ENCODE measurements around the gene CAMTA1.

The CAMTA1 gene

DNA sequence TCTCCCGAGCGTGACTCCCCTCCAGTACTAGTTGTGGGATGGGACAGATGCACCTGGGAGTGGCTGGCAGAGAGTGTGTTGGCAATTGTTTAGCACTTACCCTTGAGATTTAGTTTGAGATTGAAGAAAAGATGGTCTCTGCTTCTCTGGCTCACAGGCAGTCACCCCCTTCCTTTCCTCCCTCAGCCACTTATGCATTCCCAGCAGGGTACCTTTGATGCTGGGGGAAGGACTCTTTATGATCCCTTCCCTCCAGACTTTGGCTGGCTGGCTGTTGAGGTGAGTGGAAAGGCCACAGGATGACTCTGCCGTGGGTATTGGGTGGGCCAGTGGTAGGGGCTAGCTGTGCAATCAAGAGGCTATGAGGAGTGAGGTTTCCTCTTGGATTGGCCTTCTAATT, 236.8 kb downstream of the CAMTA1 start:
- no peak for DNase-seq (ENCODE audit: extremely low spot score)
- CTCF ChIA-PET, result interaction anchor here (1.2 kb wide), 1 partner anchor 21 kb away, joined by 6 read pairs; no protein-coding TSS in a partner anchor

DNA sequence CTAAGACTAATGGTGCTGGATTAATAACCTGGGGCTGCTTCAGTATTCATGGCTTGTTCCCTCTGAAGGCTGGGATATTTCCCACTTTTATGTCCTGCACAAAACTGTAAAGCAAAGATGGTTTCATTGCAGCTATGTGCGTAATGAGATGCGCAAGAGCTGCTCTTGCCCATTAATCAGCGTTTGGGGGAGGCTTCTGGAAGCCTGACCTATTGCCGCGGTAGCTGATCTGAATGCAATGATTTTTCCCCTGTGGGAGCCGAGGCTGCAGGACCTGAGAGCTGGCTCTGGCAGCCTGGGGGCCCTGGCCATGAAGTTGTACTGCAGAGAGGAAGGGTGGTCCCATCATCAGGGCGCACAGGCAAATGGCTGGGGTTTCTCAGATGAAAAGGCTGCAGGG, 239.8 kb downstream of the CAMTA1 start:
- ChIA-PET POLR2A (no interaction called here), CTCF (no interaction called here)
- no peak for DNase-seq (ENCODE audit: extremely low spot score)
- TF ChIP-seq ARNT (IDR thresholded peaks at IDR 0.05) (no peak), ZNF384 (IDR thresholded peaks at IDR 0.05) (no peak), BHLHE40 (IDR thresholded peaks at IDR 0.05; ENCODE audit: borderline replicate concordance) (no peak), L3MBTL2 (conservative IDR thresholded peaks at IDR 0.05) (no peak), SP1 (IDR thresholded peaks at IDR 0.05) (no peak), FOXK2 (IDR thresholded peaks at IDR 0.05) (no peak), NFRKB (IDR thresholded peaks at IDR 0.05) (no peak), TARDBP (IDR thresholded peaks at IDR 0.05) (no peak), CTBP1 (IDR thresholded peaks at IDR 0.05; ENCODE audit: borderline replicate concordance) (no peak), HDGF (IDR thresholded peaks at IDR 0.05; ENCODE audit: borderline replicate concordance) (no peak)
- TF ChIP-seq, protein P1, sequence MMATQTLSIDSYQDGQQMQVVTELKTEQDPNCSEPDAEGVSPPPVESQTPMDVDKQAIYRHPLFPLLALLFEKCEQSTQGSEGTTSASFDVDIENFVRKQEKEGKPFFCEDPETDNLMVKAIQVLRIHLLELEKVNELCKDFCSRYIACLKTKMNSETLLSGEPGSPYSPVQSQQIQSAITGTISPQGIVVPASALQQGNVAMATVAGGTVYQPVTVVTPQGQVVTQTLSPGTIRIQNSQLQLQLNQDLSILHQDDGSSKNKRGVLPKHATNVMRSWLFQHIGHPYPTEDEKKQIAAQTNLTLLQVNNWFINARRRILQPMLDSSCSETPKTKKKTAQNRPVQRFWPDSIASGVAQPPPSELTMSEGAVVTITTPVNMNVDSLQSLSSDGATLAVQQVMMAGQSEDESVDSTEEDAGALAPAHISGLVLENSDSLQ (IDR thresholded peaks at IDR 0.05), result no peak

More for the DNA sequence above, 236.8 kb downstream of the CAMTA1 start:
- no peak for TF ChIP-seq SUZ12 (IDR thresholded peaks at IDR 0.05)
- no peak for TF ChIP-seq ZNF384 (IDR thresholded peaks at IDR 0.05)
- TF ChIP-seq BHLHE40 (IDR thresholded peaks at IDR 0.05; ENCODE audit: borderline replicate concordance), result no peak
- TF ChIP-seq FOXA1 (IDR thresholded peaks at IDR 0.05), result no peak
- TF ChIP-seq NFRKB (IDR thresholded peaks at IDR 0.05), result no peak
- no peak for TF ChIP-seq ELF4 (IDR thresholded peaks at IDR 0.05)
- TF ChIP-seq, protein P1 (IDR thresholded peaks at IDR 0.05), result no peak
- no peak for TF ChIP-seq LEF1 (IDR thresholded peaks at IDR 0.05; ENCODE audit: borderline replicate concordance)
- no peak for TF ChIP-seq FOXM1 (IDR thresholded peaks at IDR 0.05; ENCODE audit: borderline replicate concordance)
- no peak for TF ChIP-seq FOXK2 (IDR thresholded peaks at IDR 0.05)
- TF ChIP-seq L3MBTL2 (conservative IDR thresholded peaks at IDR 0.05), result no peak
- POLR2A ChIA-PET, result no interaction called here

DNA sequence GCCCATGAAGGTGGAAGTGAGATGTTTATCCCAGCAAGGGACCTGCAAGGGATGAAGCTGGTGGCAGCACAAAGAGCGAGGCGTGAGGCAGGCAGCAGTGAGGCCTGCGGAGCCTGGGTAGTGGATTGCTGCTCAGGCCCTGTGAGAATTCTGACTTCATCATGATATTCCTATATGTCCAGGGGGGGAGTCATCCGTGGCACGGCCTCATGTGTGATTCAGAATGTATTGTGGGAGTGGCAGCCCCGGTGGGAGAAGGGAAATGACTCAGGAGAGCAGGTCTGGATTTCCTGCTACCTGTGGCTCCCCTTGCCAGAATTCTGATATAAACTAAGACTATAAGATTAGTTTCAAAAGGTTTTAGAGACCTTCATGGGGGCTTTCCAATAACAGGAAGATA, 240.9 kb downstream of the CAMTA1 start:
- POLR2A ChIA-PET, result no interaction called here
- CTCF ChIA-PET, result interaction anchor here (0.6 to 1.0 kb wide), 2 partner anchors 16 to 275 kb away, joined by 3 read pairs; no protein-coding TSS in a partner anchor
- DNase-seq (ENCODE audit: extremely low spot score), result no peak
- TF ChIP-seq TARDBP (IDR thresholded peaks at IDR 0.05), result no peak
- TF ChIP-seq LEF1 (IDR thresholded peaks at IDR 0.05; ENCODE audit: borderline replicate concordance), result no peak
- TF ChIP-seq ARNT (IDR thresholded peaks at IDR 0.05), result no peak
- TF ChIP-seq L3MBTL2 (conservative IDR thresholded peaks at IDR 0.05), result no peak
- TF ChIP-seq CTBP1 (IDR thresholded peaks at IDR 0.05; ENCODE audit: borderline replicate concordance), result no peak

DNA sequence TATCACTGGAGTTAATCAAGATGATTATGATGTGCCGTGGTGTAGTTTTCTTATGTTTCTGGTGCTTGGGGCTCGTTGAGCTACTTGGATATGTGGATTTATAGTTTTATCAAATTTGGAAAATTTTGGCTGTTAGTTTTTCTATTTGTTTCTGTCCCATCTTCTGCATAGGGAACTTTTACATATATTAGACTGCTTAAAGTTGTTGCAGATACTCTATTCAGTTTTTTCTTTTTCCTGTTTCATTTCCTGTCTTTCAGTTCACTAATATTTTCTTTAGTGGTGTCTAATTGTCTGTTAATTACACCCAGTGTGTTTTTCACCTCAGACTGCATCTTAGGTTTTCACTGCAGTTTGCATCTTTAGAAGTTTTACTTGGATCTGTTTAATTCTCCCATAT, 247.7 kb downstream of the CAMTA1 start:
- CTCF ChIA-PET, result no interaction called here
- POLR2A ChIA-PET, result no interaction called here
- TF ChIP-seq FOXM1 (IDR thresholded peaks at IDR 0.05; ENCODE audit: borderline replicate concordance), result no peak
- no peak for TF ChIP-seq ELF4 (IDR thresholded peaks at IDR 0.05)
- TF ChIP-seq L3MBTL2 (conservative IDR thresholded peaks at IDR 0.05), result no peak
- TF ChIP-seq SUZ12 (IDR thresholded peaks at IDR 0.05), result no peak
- DNase-seq (ENCODE audit: extremely low spot score), result no peak

DNA sequence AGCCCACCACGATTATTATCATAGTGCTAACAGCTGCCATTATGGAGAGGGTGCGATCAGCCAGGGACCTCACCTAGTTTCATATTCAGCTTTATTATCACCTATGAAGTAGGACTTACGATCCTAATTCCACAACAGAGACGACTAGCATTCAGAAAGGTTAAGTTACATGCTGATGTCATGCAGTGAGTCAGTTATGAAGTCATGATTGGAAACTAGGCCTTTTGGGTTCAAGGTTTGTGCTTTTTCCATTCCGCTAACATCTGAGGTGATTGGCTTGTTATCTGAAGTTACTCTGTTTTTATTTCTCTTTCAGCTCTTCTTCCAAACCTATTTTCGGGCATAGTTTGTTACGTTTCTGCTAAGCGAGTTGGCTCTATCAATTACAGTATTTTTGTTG, 251.1 kb downstream of the CAMTA1 start:
- DNase-seq (ENCODE audit: extremely low spot score), result no peak
- TF ChIP-seq TARDBP (IDR thresholded peaks at IDR 0.05), result no peak
- TF ChIP-seq, protein P1 (IDR thresholded peaks at IDR 0.05), result no peak
- no peak for TF ChIP-seq FOXK2 (IDR thresholded peaks at IDR 0.05)
- TF ChIP-seq BHLHE40 (IDR thresholded peaks at IDR 0.05; ENCODE audit: borderline replicate concordance), result no peak
- TF ChIP-seq NFRKB (IDR thresholded peaks at IDR 0.05), result no peak
- no peak for TF ChIP-seq SUZ12 (IDR thresholded peaks at IDR 0.05)
- TF ChIP-seq SP1 (IDR thresholded peaks at IDR 0.05), result no peak
- no peak for TF ChIP-seq ARNT (IDR thresholded peaks at IDR 0.05)
- TF ChIP-seq LEF1 (IDR thresholded peaks at IDR 0.05; ENCODE audit: borderline replicate concordance), result no peak
- TF ChIP-seq HDGF (IDR thresholded peaks at IDR 0.05; ENCODE audit: borderline replicate concordance), result no peak
- no peak for TF ChIP-seq FOXA1 (IDR thresholded peaks at IDR 0.05)
- TF ChIP-seq FOXM1 (IDR thresholded peaks at IDR 0.05; ENCODE audit: borderline replicate concordance), result no peak
- no peak for TF ChIP-seq CTBP1 (IDR thresholded peaks at IDR 0.05; ENCODE audit: borderline replicate concordance)
- TF ChIP-seq L3MBTL2 (conservative IDR thresholded peaks at IDR 0.05), result no peak
- no peak for TF ChIP-seq ELF4 (IDR thresholded peaks at IDR 0.05)
- no peak for TF ChIP-seq ZNF384 (IDR thresholded peaks at IDR 0.05)
- ChIA-PET CTCF (no interaction called here), POLR2A (no interaction called here)

DNA sequence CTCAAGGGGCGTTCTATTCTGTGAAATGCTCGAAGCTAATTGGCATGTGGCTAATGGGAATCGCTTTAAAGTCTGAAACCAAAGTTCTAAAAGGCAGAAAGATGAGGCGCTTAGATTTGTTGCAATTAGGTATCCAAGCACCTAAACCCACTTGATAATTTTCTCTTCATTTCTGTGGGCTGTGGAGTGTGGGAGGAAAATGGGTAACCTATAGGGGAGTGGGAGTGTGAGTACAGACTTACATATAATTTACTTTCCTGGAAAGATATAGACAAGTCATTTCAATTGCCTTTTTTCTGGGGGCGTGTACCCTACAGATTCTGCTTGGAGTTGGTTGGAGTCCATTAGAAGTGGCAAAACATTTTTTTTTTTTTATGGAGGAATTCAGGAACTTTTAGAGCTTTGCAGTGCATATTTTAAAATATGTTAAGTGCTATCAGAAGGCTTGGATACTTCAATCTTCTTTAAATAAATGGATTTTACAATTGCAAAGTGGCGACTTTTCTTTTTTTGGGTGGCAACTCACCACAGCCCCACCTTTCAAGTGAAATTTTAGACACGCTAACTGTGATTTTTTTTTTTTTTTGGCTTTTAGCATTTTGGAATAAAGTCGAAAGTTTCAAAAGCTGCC, 254.5 kb downstream of the CAMTA1 start:
- POLR2A ChIA-PET, result no interaction called here
- CTCF ChIA-PET, result interaction anchor here (0.7 to 1.0 kb wide), 2 partner anchors 168 to 178 kb away, joined by 3 read pairs; no protein-coding TSS in a partner anchor
- TF ChIP-seq ELF4 (IDR thresholded peaks at IDR 0.05) (no peak), L3MBTL2 (conservative IDR thresholded peaks at IDR 0.05) (no peak), FOXK2 (IDR thresholded peaks at IDR 0.05) (no peak), BHLHE40 (IDR thresholded peaks at IDR 0.05; ENCODE audit: borderline replicate concordance) (no peak), SUZ12 (IDR thresholded peaks at IDR 0.05) (no peak), ARNT (IDR thresholded peaks at IDR 0.05) (no peak), ZNF384 (IDR thresholded peaks at IDR 0.05) (no peak), LEF1 (IDR thresholded peaks at IDR 0.05; ENCODE audit: borderline replicate concordance) (no peak), HDGF (IDR thresholded peaks at IDR 0.05; ENCODE audit: borderline replicate concordance) (no peak), NFRKB (IDR thresholded peaks at IDR 0.05) (no peak)
- TF ChIP-seq, protein P1 (IDR thresholded peaks at IDR 0.05), result no peak
- no peak for DNase-seq (ENCODE audit: extremely low spot score)
